Karpas-422 (cell line): ENCODE data around the gene SOS1. TPM values are rescaled to one million over a fixed set of nuclear protein-coding genes. Genes with fewer than 3 reads are reported as not detected.

Source experiments
- DNase-seq: peaks from one replicate; pipeline ENCODE4 v3.0.0-alpha.2; 2015
- H2AFZ ChIP-seq: fragments of 200-600 bp; sonication (generic); 2 replicates; pipeline ENCODE4 v1.6.1; 2014; ENCODE audit warnings: antibody characterized with exemption, low read length, mixed read lengths
- H3K27ac ChIP-seq: fragments of 200-600 bp; sonication (generic); 2 replicates; pipeline ENCODE4 v1.5.1; 2014; ENCODE audit warnings: mild to moderate bottlenecking, low read length, moderate library complexity
- H3K27me3 ChIP-seq: fragments of 200-600 bp; sonication (generic); 2 replicates; pipeline ENCODE4 v1.6.1; 2014; ENCODE audit warnings: low read length, mixed read lengths
- H3K36me3 ChIP-seq: fragments of 200-600 bp; sonication (generic); 2 replicates; pipeline ENCODE4 v1.6.1; 2014; ENCODE audit warnings: low read length, mixed read lengths; ENCODE audit not compliant: insufficient read depth
- H3K4me1 ChIP-seq: fragments of 200-600 bp; sonication (generic); 2 replicates; pipeline ENCODE4 v1.6.1; 2014; ENCODE audit warnings: mild to moderate bottlenecking, low read length, mixed read lengths
- H3K4me2 ChIP-seq: fragments of 200-600 bp; sonication (generic); 2 replicates; pipeline ENCODE4 v1.6.1; 2014; ENCODE audit warnings: low read length, low read depth, mild to moderate bottlenecking; ENCODE audit not compliant: poor library complexity, severe bottlenecking
- H3K4me3 ChIP-seq: fragments of 200-600 bp; sonication (generic); 2 replicates; pipeline ENCODE4 v1.5.1; 2014; ENCODE audit warnings: mild to moderate bottlenecking, antibody characterized with exemption, low read length, mixed read lengths
- H3K79me2 ChIP-seq: fragments of 200-600 bp; sonication (generic); 2 replicates; pipeline ENCODE4 v1.6.1; 2014; ENCODE audit warnings: mild to moderate bottlenecking, low read length, mixed read lengths
- H3K9ac ChIP-seq: fragments of 200-600 bp; sonication (generic); 2 replicates; pipeline ENCODE4 v1.6.0; 2014; ENCODE audit warnings: low read length
- H3K9me2 ChIP-seq: fragments of 200-600 bp; sonication (generic), shearing (Covaris generic); replicated peaks from 2 replicates; pipeline ENCODE4 v1.6.0; 2014; ENCODE audit warnings: mild to moderate bottlenecking, low read length, moderate library complexity; ENCODE audit not compliant: insufficient read depth
- H3K9me3 ChIP-seq: fragments of 300-700, 200-600 bp; sonication (generic); 2 replicates; pipeline ENCODE4 v1.6.1; 2014; ENCODE audit warnings: low read length, mixed read lengths
- H4K20me1 ChIP-seq: fragments of 200-600 bp; sonication (generic); 2 replicates; pipeline ENCODE4 v1.6.1; 2014; ENCODE audit warnings: mild to moderate bottlenecking, antibody characterized with exemption, low read length, low read depth; ENCODE audit not compliant: insufficient read depth
- small RNA-seq: library from RNA; depleted of rRNA; stranded (forward); fragments of <200 nt; gene quantifications from one replicate; pipeline ENCODE3, GENCODE V24; 2014
- total RNA-seq: library from RNA; depleted of rRNA; stranded (reverse); fragments of >200 nt; shearing (Covaris generic); gene quantifications from 2 replicates; pipeline ENCODE4 v1.2.3, GENCODE V29; 2014; ENCODE audit warnings: low replicate concordance; rRNA removed

SOS1 gene
- total RNA-seq, 1 experiment from 2014 or later: 91.7 TPM

DNA sequence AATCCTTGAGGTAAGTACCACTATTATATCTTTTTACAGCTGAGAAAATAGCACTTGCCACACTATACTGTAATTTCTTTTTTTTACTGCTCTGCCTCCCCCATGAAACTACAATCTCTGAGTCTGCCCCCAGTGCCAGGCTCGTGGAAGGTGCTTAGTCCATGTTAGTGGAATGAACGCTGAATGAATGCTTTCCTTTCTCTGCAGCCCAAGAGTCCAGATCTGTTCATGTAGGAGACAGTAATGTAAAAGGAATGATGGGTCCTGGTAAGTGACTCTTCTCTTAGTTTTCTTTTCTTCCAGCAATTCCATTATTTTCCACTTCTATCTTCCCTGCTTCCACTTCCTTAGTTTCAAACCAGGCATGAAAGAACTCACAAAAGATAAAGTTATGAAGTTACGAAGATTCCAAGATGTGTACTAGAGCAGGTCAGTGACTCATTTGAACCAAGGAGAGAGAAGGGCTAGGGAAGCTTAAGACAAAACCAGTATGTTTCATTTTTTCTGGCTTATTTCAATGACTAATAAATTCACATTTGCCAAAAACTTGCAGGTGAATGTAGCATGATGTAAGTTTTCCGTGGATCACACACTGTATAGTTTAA is 185.2 kb downstream of the SOS1 start:
- Histone ChIP-seq H3K27ac (no peak overlapping the region), H2AFZ (no peak overlapping the region), H3K9me3 (no peaks in the 10 kb centered on the region), H3K36me3 (no peaks in the 10 kb centered on the region), H3K27me3 (no peaks in the 10 kb centered on the region), H3K9me2 (no peaks in the 10 kb centered on the region), H3K79me2 (no peaks in the 10 kb centered on the region), H4K20me1 (no peaks in the 10 kb centered on the region), H3K4me2 (no peak overlapping the region), H3K4me3 (no peak overlapping the region), H3K9ac (no peak overlapping the region), H3K4me1 (peaks cover 10% of the 10 kb centered on the region)
- no peak for DNase-seq

DNA sequence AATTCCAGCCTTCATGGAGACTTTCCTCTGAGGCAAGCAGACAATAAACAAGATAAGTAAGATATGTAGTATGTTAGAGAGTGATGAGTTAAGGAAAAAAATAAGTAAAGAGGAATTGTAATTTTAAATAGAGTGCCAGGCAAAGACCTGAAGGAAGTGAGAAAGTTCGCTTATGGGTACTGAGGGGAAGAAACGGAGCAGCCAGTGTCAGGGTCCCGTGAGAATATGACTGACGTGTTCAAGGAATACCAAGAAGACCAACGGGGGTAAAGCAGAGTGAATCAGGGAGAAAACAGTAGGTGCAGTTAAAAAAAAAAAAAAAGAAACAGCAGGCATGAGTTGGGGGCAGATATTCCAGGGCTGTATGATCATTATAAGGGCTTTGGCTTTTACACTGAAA is 186.1 kb downstream of the SOS1 start:
- H3K9me3 ChIP-seq: no peaks in the 10 kb centered on the region
- no peak overlapping the region for H3K4me3 ChIP-seq
- no peaks in the 10 kb centered on the region for H3K27me3 ChIP-seq
- no peak overlapping the region for H3K27ac ChIP-seq
- no peak for DNase-seq
- H3K9me2 ChIP-seq: no peaks in the 10 kb centered on the region
- peaks cover 10% of the 10 kb centered on the region for H3K4me1 ChIP-seq
- no peaks in the 10 kb centered on the region for H4K20me1 ChIP-seq
- H3K36me3 ChIP-seq: no peaks in the 10 kb centered on the region
- H3K4me2 ChIP-seq: peak overlapping the region; percentile 11
- no peak overlapping the region for H2AFZ ChIP-seq
- no peaks in the 10 kb centered on the region for H3K79me2 ChIP-seq
- H3K9ac ChIP-seq: no peak overlapping the region

DNA sequence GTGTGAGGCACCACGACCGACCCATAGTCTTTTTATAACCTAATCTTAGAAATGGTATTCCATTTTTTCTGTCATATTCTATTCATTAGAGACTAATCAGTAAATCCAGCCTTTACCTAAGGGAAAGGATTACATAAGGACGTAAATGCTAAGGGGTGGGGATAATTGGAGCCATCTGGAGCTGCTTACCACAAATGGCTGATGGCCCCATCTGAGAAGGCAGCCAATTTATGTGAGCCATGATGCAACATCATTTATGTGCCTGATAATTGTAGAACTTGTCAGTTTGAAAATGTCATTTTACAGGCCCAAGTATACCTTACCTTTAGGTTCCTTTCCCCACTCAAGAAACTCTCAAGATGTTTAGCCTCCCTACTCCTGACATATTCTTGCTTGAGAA is 187.2 kb downstream of the SOS1 start:
- no peak for DNase-seq
- Histone ChIP-seq H3K9ac (no peak overlapping the region), H3K27me3 (no peaks in the 10 kb centered on the region), H2AFZ (no peak overlapping the region), H3K4me3 (no peak overlapping the region), H3K4me1 (peaks cover 10% of the 10 kb centered on the region), H3K9me3 (no peaks in the 10 kb centered on the region), H3K4me2 (no peak overlapping the region), H3K27ac (no peak overlapping the region), H3K9me2 (no peaks in the 10 kb centered on the region), H3K79me2 (no peaks in the 10 kb centered on the region), H3K36me3 (no peaks in the 10 kb centered on the region), H4K20me1 (no peaks in the 10 kb centered on the region)

DNA sequence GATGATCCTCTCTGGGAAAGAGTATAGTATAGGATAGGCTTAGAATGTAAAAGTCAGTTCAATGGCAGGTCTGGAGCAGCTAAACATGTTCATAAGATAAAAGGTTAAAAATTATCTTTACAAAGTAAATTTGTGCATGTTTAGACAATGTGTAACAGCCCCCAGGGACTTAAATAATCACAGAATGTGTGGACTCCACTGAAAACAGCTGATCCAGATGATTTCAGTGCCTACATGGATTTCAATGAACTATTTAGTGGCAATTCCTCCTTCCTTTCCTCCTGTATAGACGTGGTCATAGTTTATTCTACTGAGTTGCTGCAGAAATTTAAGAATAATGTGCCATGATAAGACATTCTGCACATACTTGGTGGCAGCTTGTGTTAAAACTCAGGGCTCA is 188.3 kb downstream of the SOS1 start:
- H3K4me1 ChIP-seq: peaks cover 10% of the 10 kb centered on the region
- no peak overlapping the region for H3K9ac ChIP-seq
- H4K20me1 ChIP-seq: no peaks in the 10 kb centered on the region
- H3K4me3 ChIP-seq: no peak overlapping the region
- no peaks in the 10 kb centered on the region for H3K36me3 ChIP-seq
- H3K27ac ChIP-seq: no peak overlapping the region
- no peak overlapping the region for H2AFZ ChIP-seq
- no peaks in the 10 kb centered on the region for H3K79me2 ChIP-seq
- no peaks in the 10 kb centered on the region for H3K9me2 ChIP-seq
- DNase-seq: no peak
- H3K4me2 ChIP-seq: no peak overlapping the region
- H3K27me3 ChIP-seq: no peaks in the 10 kb centered on the region
- H3K9me3 ChIP-seq: no peaks in the 10 kb centered on the region

Small RNAs within 50 kb of the gene (small RNA-seq; reads per million reads assigned to genes)
- gene HSPE1P13 (0.24 reads per million), gene RF00019 (not detected), gene RN7SL96P (not detected), gene RNU6-198P (not detected)

Other genes starting within 250 kb of the SOS1 start
- 21.4 and 36.9 TPM in 2 replicates for gene DHX57, start 245.1 kb downstream of the SOS1 start, total RNA-seq
- 13.5 and 16.7 TPM in 2 replicates for gene MORN2, start 245.1 kb downstream of the SOS1 start, total RNA-seq
- gene ARHGEF33, start 231.2 kb downstream of the SOS1 start, total RNA-seq: 0.18 TPM in 1 of 2 replicates, not detected in the other
- gene CDKL4, start 122.9 kb upstream of the SOS1 start, total RNA-seq: 14.3 TPM in 1 of 2 replicates, not detected in the other